Kidney epithelial cell (primary cell): Measurements from ENCODE around the gene IGLL1. TPM values are rescaled to one million over a fixed set of nuclear protein-coding genes. Genes with fewer than 3 reads are reported as not detected.

Experiments used
- DNase-seq: peaks from one replicate; pipeline ENCODE4 v3.0.0-alpha.2; 2010; ENCODE audit warnings: low read depth
- H3K27me3 ChIP-seq: 2 replicates; pipeline ENCODE4 v1.6.0; 2011; ENCODE audit warnings: low read length; ENCODE audit not compliant: control insufficient read depth, insufficient read depth
- H3K36me3 ChIP-seq: 2 replicates; pipeline ENCODE4 v1.5.1; 2011; ENCODE audit warnings: low read length; ENCODE audit not compliant: control insufficient read depth, insufficient read depth
- H3K4me3 ChIP-seq: 2 replicates; pipeline ENCODE4 v1.5.1; 2011; ENCODE audit warnings: low read depth, mild to moderate bottlenecking, control low read depth, low read length
- total RNA-seq: library from RNA; depleted of rRNA; stranded (reverse); fragments of >200 nt; gene quantifications from 2 replicates; pipeline ENCODE4 v1.2.3, GENCODE V29; 2015
- TF ChIP-seq, protein P1 (sequence below): IDR thresholded peaks from 2 replicates; pipeline ENCODE4 v1.5.1; 2011; ENCODE audit warnings: mild to moderate bottlenecking, moderate library complexity, low read length, control low read depth, inconsistent platforms; ENCODE audit not compliant: insufficient read depth, poor library complexity, severe bottlenecking

The IGLL1 gene
- total RNA-seq, 1 donor from 2014 or later, result not detected

DNA sequence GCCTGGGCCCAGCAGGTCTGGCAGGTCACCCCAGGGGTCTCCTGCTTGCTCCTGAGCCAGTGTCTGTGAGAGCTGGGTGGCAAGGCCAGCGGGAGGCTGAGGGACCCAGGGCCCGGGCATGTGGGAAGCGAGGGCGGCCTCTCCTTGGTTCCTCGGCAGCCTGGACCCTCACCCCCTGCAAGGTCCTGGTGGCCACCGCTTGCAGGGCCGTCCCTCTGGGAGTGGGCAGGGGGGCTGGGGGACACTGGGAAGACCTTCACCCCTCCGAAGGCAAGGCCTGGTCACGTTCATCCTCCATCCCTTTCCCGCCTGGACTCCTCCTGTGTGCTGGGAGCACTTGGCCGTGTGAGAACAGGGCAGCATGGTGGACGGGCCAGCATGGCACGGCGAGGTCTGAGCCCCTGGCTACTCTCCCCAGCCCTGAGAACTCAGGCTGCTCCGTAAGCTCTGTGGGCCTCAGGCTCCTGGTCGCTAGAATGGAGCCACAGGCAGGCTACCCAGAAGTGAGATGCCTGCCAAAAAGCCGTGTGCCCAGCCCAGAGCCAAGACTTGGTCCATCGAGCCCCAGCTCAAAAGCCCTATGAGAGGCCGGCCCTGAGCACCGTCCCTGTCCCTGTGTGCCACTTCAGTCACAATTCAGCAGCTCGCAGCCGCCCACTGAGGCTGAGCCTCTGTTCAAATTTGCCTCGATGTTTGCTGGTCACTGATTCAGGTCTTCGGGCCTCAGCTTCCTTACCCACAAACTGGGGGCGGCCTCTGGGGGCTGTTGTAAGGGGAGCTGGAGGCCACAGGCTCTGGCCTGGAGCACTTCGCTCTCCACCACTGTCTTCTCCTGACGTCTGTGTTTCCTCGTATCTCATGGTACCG lies 45.0 kb downstream of the IGLL1 start:
- TF ChIP-seq, protein P1, sequence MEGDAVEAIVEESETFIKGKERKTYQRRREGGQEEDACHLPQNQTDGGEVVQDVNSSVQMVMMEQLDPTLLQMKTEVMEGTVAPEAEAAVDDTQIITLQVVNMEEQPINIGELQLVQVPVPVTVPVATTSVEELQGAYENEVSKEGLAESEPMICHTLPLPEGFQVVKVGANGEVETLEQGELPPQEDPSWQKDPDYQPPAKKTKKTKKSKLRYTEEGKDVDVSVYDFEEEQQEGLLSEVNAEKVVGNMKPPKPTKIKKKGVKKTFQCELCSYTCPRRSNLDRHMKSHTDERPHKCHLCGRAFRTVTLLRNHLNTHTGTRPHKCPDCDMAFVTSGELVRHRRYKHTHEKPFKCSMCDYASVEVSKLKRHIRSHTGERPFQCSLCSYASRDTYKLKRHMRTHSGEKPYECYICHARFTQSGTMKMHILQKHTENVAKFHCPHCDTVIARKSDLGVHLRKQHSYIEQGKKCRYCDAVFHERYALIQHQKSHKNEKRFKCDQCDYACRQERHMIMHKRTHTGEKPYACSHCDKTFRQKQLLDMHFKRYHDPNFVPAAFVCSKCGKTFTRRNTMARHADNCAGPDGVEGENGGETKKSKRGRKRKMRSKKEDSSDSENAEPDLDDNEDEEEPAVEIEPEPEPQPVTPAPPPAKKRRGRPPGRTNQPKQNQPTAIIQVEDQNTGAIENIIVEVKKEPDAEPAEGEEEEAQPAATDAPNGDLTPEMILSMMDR, result no peak
- H3K27me3 ChIP-seq, result peaks cover 2% of the 10 kb centered on the region
- no peak overlapping the region for H3K4me3 ChIP-seq
- DNase-seq, result no peak
- no peaks in the 10 kb centered on the region for H3K36me3 ChIP-seq

DNA sequence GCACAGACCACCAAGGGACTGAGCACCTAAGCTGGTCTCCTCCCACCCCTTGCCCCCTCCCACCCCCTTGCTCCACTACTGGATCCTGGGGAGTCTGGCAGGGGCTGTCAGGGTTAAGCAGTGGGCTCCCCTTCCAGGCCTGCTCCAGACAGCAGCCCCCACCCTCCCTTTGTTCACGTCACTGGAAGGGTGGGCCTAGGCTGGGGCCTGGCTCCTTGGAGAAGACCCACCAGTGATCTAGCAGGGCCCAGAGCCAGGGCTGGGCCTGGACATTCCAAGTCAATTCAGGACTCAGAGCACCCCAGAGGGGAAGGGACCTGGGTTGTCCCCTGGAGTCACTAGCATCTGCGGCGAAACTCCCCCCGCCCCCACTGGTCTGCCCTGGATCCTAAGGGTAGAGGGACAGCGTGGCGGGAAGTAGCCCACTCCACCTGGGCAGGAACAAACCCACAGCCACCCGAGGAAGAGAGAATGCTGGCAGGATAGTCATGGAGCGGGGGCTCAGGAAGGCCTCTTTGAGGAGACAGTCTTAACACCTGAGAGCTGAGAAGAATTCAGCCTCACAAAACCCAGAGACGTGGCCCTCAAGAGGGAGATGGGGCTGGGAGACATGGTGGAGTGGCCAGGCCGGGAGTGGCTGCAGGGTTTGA lies 45.8 kb downstream of the IGLL1 start:
- no peak for DNase-seq
- TF ChIP-seq, protein P1, result no peak

DNA sequence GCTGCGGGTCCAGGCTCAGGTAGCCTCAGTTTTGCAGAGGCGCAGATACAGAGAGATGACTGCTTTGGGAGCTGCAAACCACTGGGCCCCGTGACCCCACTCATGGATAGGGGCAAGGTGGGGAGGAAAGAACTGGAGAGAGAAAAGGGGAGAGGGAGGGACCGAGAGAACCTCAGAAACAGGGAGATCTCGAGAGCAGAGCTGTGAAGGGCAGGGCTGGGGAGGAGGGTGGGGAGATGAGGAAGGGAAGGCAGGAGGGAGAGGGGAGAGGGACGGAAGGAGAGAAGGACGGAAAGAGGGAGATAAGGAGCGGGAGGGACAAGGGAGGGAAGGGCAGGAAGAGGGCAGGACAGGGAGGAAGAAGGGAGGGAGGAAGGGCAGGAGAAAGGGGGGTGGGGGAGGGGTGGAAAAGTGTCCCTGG lies 46.3 kb downstream of the IGLL1 start:
- TF ChIP-seq, protein P1, result no peak
- DNase-seq, result no peak
- Histone ChIP-seq H3K27me3 (peaks cover 2% of the 10 kb centered on the region), H3K36me3 (no peaks in the 10 kb centered on the region), H3K4me3 (no peak overlapping the region)

More for the DNA sequence above, 45.8 kb downstream of the IGLL1 start:
- Histone ChIP-seq H3K27me3 (peaks cover 2% of the 10 kb centered on the region), H3K36me3 (no peaks in the 10 kb centered on the region), H3K4me3 (no peak overlapping the region)

- TF ChIP-seq, protein P1, result peak; percentile 62
- DNase-seq, result no peak
- Histone ChIP-seq H3K36me3 (no peaks in the 10 kb centered on the region), H3K4me3 (no peak overlapping the region), H3K27me3 (peaks cover 2% of the 10 kb centered on the region)
Observed at GRCh38 chr22:23533328-23533762, 46.7 kb downstream of the IGLL1 start.

DNA sequence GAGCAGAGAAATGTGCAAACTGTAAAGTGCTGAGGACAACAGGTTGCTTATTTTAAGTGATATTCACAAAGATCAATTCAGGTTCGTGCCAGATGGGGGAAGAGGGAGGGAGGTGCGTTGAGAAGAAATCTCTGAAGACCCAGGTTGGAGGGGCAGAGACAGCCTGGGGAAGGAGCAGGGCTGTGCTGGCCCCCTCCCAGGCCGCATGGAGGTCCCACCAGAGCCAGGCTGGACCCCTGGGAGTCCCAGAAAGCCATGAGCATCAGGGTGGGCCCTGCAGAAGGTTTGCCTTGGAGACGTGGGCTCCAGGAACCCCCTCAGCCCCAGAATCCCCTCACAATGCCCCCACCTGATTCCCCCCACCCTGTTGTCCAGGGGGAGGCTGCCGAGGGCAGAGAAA lies 47.4 kb downstream of the IGLL1 start:
- TF ChIP-seq, protein P1, result no peak
- no peak for DNase-seq
- H3K36me3 ChIP-seq, result no peaks in the 10 kb centered on the region
- H3K27me3 ChIP-seq, result peaks cover 2% of the 10 kb centered on the region
- no peak overlapping the region for H3K4me3 ChIP-seq
